C4-2B (cell line): Measurements from ENCODE around the gene SLC13A4.

Source experiments
- H3K27ac ChIP-seq: fragments of 450-650 bp; 2 replicates; pipeline ENCODE4 v1.5.1; 2017
- CTCF ChIP-seq: fragments of 450-650 bp; conservative IDR thresholded peaks from 2 replicates; pipeline ENCODE4 v1.5.1; 2017; ENCODE audit warnings: mild to moderate bottlenecking
- ZFX ChIP-seq: fragments of 450-650 bp; IDR thresholded peaks from 2 replicates; pipeline ENCODE4 v1.6.1; 2017

The SLC13A4 gene

GRCh38 chr7:135664046-135664589 is 63.9 kb downstream of the SLC13A4 start:
- no peak overlapping the region for H3K27ac ChIP-seq
- no peak for TF ChIP-seq ZFX
- TF ChIP-seq CTCF, result no peak

- TF ChIP-seq CTCF (peak; percentile 69), ZFX (peak; percentile 62)
- peak within 1 kb of the TSS; percentile 87 for H3K27ac ChIP-seq
Measured at GRCh38 chr7:135662373-135663114, 65.4 kb downstream of the SLC13A4 start, which contains the start of gene STMP1. Gene STMP1, plus strand, starts transcription at chr7:135662514.

- TF ChIP-seq ZFX (no peak), CTCF (no peak; the same call in 1 of the 2 replicates)
- peak overlapping the region; percentile 87 for H3K27ac ChIP-seq
Measured at GRCh38 chr7:135662123-135662372, 65.9 kb downstream of the SLC13A4 start.

GRCh38 chr7:135661311-135662122 is 66.5 kb downstream of the SLC13A4 start:
- no peak for TF ChIP-seq ZFX
- TF ChIP-seq CTCF, result no peak
- peak overlapping the region; percentile 87 for H3K27ac ChIP-seq

- no peak overlapping the region for H3K27ac ChIP-seq
- no peak for TF ChIP-seq ZFX
Measured at GRCh38 chr7:135659159-135659846, 68.7 kb downstream of the SLC13A4 start.

GRCh38 chr7:135658564-135658963 is 69.4 kb downstream of the SLC13A4 start:
- no peak overlapping the region for H3K27ac ChIP-seq
- TF ChIP-seq CTCF (no peak), ZFX (no peak)

- no peak for TF ChIP-seq CTCF
- TF ChIP-seq ZFX, result no peak
- no peak overlapping the region for H3K27ac ChIP-seq
Measured at GRCh38 chr7:135653340-135654080, 74.5 kb downstream of the SLC13A4 start.
